ENCODE measurements around the gene SRM. TPM values are rescaled to one million over a fixed set of nuclear protein-coding genes. Genes with fewer than 3 reads are reported as not detected.
A peak's percentile ranks its signal among the peaks of the same experiment; 100 is the strongest.

Gene SRM
- total RNA-seq, 1 experiment from 2014 or later: 150 TPM

DNA sequence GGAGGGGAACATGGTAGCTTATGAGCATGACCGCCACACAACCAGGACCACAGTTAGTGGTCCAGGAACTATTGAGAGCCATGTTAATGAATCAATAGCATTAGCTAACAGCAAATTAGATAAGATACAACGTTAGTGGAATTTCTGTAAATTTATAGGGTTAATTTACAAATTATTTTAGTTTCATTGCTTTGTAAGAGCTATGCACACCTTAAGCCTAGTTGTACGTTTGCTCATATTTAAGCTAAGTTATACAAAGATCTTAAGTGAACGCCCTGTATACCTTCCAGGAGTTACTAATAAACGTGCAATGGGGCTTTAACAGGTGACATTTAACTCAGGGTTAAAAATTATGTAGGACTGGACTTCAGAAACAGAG lies 39.1 kb upstream of the SRM start:
- peaks cover 14 to 16% of the 10 kb centered on the region in 2 experiments; a peak in 3 of 4 replicates for H3K36me3 ChIP-seq (ENCODE audit: control insufficient read depth in 1 of 2, insufficient read depth in 2 of 2, low read length in 2 of 2)
- peak overlapping the region; percentile 95 for H3K9ac ChIP-seq (ENCODE audit: low read length)
- no peak overlapping the region for H2AFZ ChIP-seq (ENCODE audit: low read depth, low read length, poor library complexity, severe bottlenecking)
- no peaks in the 10 kb centered on the region for H3K27me3 ChIP-seq (ENCODE audit: insufficient read depth, low read length)
- RAD21 ChIA-PET (ENCODE audit: low non-redundant PET in 1 of 2, low total read pairs in 2 of 2, uncharacterized antibody in 2 of 2, unreplicated experiment in 2 of 2): no interaction called here
- CTCF ChIA-PET: interaction anchor here (0.9 to 1.7 kb wide), 3 partner anchors 35 to 605 kb away, joined by 3 to 4 read pairs (median 4); no protein-coding TSS in a partner anchor
- peaks cover 37% of the 10 kb centered on the region for H3K79me2 ChIP-seq (ENCODE audit: insufficient read depth, low read length)
- H4K20me1 ChIP-seq (ENCODE audit: insufficient read depth): no peaks in the 10 kb centered on the region; the same call in 1 of the 2 replicates
- H3K4me2 ChIP-seq (ENCODE audit: low read length): peak overlapping the region; percentile 73
- no peaks in the 10 kb centered on the region for H3K9me2 ChIP-seq (ENCODE audit: insufficient read depth)
- BruUV-seq (replicated peaks): no TSS peak
- peak overlapping the region; percentile 91 for H3K27ac ChIP-seq (ENCODE audit: low read depth, low read length)
- no peaks in the 10 kb centered on the region for H3K9me3 ChIP-seq (ENCODE audit: control insufficient read depth in 1 of 2, insufficient read depth in 1 of 2, low read depth in 1 of 2, low read length in 2 of 2)
- no peak for TF ChIP-seq EZH2 (IDR thresholded peaks at IDR 0.05)
- TF ChIP-seq ZFX (IDR thresholded peaks at IDR 0.05): no peak
- TF ChIP-seq POLR2AphosphoS5 (IDR thresholded peaks at IDR 0.05; ENCODE audit: low read depth, low read length): no peak
- TF ChIP-seq CEBPB (IDR thresholded peaks at IDR 0.05; ENCODE audit: low read depth): no peak
- no peak for TF ChIP-seq ZBTB33 (IDR thresholded peaks at IDR 0.05; ENCODE audit: extremely low read depth, insufficient replicate concordance, low read length)
- TF ChIP-seq, protein P1, sequence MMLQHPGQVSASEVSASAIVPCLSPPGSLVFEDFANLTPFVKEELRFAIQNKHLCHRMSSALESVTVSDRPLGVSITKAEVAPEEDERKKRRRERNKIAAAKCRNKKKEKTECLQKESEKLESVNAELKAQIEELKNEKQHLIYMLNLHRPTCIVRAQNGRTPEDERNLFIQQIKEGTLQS (IDR thresholded peaks at IDR 0.05): no peak
- TF ChIP-seq REST (IDR thresholded peaks at IDR 0.05; ENCODE audit: low read depth): no peak
- TF ChIP-seq CTCF (IDR thresholded peaks at IDR 0.05 in 2 of 3, conservative IDR thresholded peaks at IDR 0.05 in 1 of 3; ENCODE audit: borderline replicate concordance in 1 of 3, insufficient read depth in 1 of 3, low read depth in 2 of 3, low read length in 2 of 3): no peak
- no peak for TF ChIP-seq SRF (IDR thresholded peaks at IDR 0.05; ENCODE audit: low read depth)
- no peak for TF ChIP-seq JUND (IDR thresholded peaks at IDR 0.05)
- no peak for TF ChIP-seq RAD21 (IDR thresholded peaks at IDR 0.05; ENCODE audit: low read depth)
- no peak for TF ChIP-seq SP1 (IDR thresholded peaks at IDR 0.05; ENCODE audit: low read depth)
- no peak for TF ChIP-seq YY1 (IDR thresholded peaks at IDR 0.05; ENCODE audit: extremely low read depth, insufficient replicate concordance, low read depth, low read length)
- TF ChIP-seq, protein P2, sequence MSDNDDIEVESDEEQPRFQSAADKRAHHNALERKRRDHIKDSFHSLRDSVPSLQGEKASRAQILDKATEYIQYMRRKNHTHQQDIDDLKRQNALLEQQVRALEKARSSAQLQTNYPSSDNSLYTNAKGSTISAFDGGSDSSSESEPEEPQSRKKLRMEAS (IDR thresholded peaks at IDR 0.05): no peak
- TF ChIP-seq POLR2A (IDR thresholded peaks at IDR 0.05; ENCODE audit: borderline replicate concordance, extremely low read depth, insufficient read depth, insufficient read length): no peak
- no peak for TF ChIP-seq CBX3 (IDR thresholded peaks at IDR 0.05; ENCODE audit: low read depth)
- no peak for TF ChIP-seq EZH2phosphoT487 (IDR thresholded peaks at IDR 0.05; ENCODE audit: borderline replicate concordance)
- TF ChIP-seq ELF1 (IDR thresholded peaks at IDR 0.05; ENCODE audit: borderline replicate concordance, low read depth): no peak
- no peak for TF ChIP-seq EGR1 (IDR thresholded peaks at IDR 0.05; ENCODE audit: low read depth)
- peaks cover 6 to 18% of the 10 kb centered on the region in 2 experiments for H3K4me1 ChIP-seq (ENCODE audit: control insufficient read depth in 1 of 2, insufficient read depth in 2 of 2, low read length in 2 of 2)
- POLR2A ChIA-PET: interaction anchor here (0.8 to 1.6 kb wide), 5 partner anchors 10 to 164 kb away, joined by 3 to 4 read pairs (median 3); no protein-coding TSS in a partner anchor
- DNase-seq (ENCODE audit: low read depth, low spot score) (no peak), ATAC-seq (no peak)
- intact Hi-C loops (cut with micrococcal nuclease): no loop called here
- peak overlapping the region; percentile 64 to 87 for H3K4me3 ChIP-seq (replicated peaks in 1 of 2; ENCODE audit: low read depth in 1 of 2, low read length in 2 of 2)

Data from HCT116 (cell line).